T-helper 1 cell treated with Interleukin-12 subunit alpha and Interleukin-12 subunit beta and Interleukin-4 antibody, amounts not matched to agents 30 μg/mL and 1 μg/mL, for 36 hours (primary cell): ENCODE measurements around the gene RASSF3.

Source experiments
- H3K27ac Mint-ChIP-seq: one replicate; pipeline ENCODE4 v1.8.0; 2021; ENCODE audit warnings: mild to moderate bottlenecking, mixed read lengths
- H3K27me3 Mint-ChIP-seq: one replicate; pipeline ENCODE4 v1.8.0; 2021; ENCODE audit warnings: low read depth, mixed read lengths
- H3K36me3 Mint-ChIP-seq: one replicate; pipeline ENCODE4 v1.8.0; 2021; ENCODE audit warnings: low read depth, mixed read lengths
- H3K4me1 Mint-ChIP-seq: one replicate; pipeline ENCODE4 v1.8.0; 2021; ENCODE audit warnings: low read depth, mixed read lengths
- H3K4me3 Mint-ChIP-seq: one replicate; pipeline ENCODE4 v1.8.0; 2021; ENCODE audit warnings: mild to moderate bottlenecking, moderate library complexity, mixed read lengths
- H3K9me3 Mint-ChIP-seq: one replicate; pipeline ENCODE4 v1.8.0; 2021; ENCODE audit warnings: mixed read lengths

Gene RASSF3

DNA sequence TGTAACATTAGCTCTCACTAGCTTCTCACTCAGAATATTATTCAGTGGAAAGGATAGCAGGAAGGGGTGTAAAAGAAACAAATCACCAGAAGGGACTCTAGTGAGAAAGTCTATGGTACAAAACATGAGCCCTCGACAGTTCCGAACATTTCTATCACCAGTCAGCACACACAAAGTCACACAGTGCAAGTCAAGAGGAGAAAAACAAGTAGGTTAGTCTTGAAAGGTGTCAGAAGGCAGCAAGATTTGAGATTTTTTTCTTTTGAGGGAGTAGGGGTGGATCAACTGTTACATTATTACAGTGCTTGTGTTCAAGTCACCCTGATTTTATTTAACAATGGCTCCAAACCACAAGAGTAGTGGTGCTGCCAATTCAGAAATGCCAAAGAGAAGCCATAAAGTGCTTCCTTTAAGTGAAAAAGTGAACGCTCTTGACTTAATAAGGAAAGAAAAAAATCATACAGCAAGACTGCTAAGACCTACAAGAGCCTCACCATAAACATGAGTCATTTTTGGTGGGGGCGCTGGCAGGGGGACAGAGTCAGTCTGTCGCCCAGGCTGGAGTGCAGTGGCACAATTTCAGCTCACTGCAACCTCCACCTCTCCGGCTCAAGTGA is 106.7 kb downstream of the RASSF3 start:
- Mint-ChIP-seq H3K27ac (no peak overlapping the region), H3K4me3 (no peak overlapping the region), H3K9me3 (no peaks in the 10 kb centered on the region), H3K27me3 (no peaks in the 10 kb centered on the region), H3K36me3 (peaks cover 37% of the 10 kb centered on the region), H3K4me1 (peaks cover 30% of the 10 kb centered on the region)

GRCh38 chr12:64718649-64719048 is 108.4 kb downstream of the RASSF3 start:
- H3K27ac Mint-ChIP-seq = no peak overlapping the region
- H3K36me3 Mint-ChIP-seq = peaks cover 42% of the 10 kb centered on the region
- no peaks in the 10 kb centered on the region for H3K27me3 Mint-ChIP-seq
- peaks cover 26% of the 10 kb centered on the region for H3K4me1 Mint-ChIP-seq
- H3K9me3 Mint-ChIP-seq = no peaks in the 10 kb centered on the region
- H3K4me3 Mint-ChIP-seq = no peak overlapping the region

DNA sequence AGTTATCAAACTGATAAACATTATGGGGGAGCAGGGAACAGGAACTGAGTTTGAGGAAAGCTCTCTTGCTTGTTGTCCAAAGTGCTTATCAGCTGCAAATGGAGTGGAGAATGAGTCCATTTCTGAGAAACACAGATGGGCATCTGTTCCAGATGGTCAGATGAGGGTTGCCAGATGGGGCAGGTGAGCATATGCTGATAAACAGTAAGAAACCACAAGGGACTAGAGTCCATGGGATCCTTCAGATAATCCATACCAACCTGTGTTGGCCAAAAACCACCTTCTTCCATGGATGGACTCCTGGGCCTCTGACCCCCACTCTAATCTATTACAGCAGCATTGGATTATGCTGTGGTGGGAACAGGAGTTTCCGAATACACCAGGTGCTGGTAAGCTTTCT is 110.6 kb downstream of the RASSF3 start:
- peaks cover 35% of the 10 kb centered on the region for H3K36me3 Mint-ChIP-seq
- peaks cover 18% of the 10 kb centered on the region for H3K4me1 Mint-ChIP-seq
- no peak overlapping the region for H3K27ac Mint-ChIP-seq

DNA sequence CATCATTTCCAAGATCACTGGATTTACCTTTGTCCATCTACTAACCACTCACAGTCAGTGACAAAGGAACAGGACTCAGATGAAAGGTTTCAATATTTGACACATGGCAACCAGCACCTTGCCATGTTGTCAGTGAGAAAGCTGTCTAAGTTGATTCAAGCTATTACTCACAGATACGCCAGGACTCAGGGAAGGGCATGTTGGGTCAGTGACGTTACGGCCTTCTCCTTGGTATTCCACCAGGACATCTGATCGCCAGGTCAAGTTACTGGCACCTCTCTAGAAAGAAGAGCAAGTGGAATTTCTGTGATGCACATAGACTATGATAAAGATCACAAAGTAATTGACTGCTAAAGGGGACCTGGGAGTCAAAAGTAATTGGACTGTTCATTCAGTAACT is 112.5 kb downstream of the RASSF3 start:
- Mint-ChIP-seq H3K4me1 (peaks cover 9% of the 10 kb centered on the region), H3K36me3 (peaks cover 28% of the 10 kb centered on the region), H3K27me3 (no peaks in the 10 kb centered on the region), H3K9me3 (no peaks in the 10 kb centered on the region), H3K4me3 (no peak overlapping the region), H3K27ac (no peak overlapping the region)

More for the DNA sequence above, 110.6 kb downstream of the RASSF3 start:
- H3K9me3 Mint-ChIP-seq = no peaks in the 10 kb centered on the region
- no peaks in the 10 kb centered on the region for H3K27me3 Mint-ChIP-seq
- no peak overlapping the region for H3K4me3 Mint-ChIP-seq

DNA sequence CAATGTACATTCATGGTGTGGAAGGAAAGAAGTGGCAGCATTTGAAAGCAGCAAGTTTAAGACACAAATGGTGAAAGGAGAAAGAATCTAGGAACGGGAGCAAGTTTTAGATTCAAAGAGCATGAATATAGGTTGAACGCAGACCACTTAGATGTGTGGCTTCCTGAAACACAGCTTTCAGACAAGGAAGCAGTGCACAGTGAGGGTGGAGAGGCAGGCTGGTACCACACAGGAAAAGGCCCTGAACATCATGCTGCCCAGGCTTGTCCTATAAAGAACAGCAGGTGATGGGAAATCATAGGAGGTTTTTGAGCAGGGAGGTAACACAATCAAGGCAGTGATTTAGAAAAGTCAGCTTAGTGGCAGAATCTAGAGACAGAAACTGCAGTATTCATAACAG is 113.3 kb downstream of the RASSF3 start:
- H3K27me3 Mint-ChIP-seq = no peaks in the 10 kb centered on the region
- H3K4me1 Mint-ChIP-seq = peaks cover 9% of the 10 kb centered on the region
- H3K9me3 Mint-ChIP-seq = no peaks in the 10 kb centered on the region
- H3K36me3 Mint-ChIP-seq = peaks cover 31% of the 10 kb centered on the region
- H3K4me3 Mint-ChIP-seq = no peak overlapping the region
- peak overlapping the region; percentile 42 for H3K27ac Mint-ChIP-seq

DNA sequence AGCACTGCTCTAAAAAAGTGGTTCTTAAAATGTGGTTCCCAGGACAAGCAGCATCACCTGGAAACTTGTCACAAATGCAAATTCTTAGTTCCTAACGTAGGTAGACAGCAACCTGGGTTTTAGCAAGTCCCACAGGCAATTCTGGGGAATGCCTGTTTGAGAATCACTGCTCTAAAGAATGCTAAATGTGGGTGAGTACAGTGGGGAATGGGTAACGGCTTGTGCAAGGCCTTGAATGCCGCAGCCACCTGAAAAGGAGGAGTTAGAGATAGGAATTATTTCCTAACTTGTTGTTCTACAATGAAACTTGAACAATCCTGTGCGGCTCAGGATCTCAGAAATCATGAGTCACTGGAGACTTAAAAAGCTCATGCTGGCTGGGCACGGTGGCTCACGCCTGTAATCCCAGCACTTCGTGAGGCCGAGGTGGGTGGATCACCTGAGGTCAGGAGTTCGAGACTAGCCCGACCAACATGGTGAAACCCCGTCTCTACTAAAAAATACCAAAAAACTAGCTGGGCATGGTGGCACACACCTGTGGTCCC is 114.0 kb downstream of the RASSF3 start:
- Mint-ChIP-seq H3K36me3 (peaks cover 32% of the 10 kb centered on the region), H3K27ac (no peak overlapping the region)

DNA sequence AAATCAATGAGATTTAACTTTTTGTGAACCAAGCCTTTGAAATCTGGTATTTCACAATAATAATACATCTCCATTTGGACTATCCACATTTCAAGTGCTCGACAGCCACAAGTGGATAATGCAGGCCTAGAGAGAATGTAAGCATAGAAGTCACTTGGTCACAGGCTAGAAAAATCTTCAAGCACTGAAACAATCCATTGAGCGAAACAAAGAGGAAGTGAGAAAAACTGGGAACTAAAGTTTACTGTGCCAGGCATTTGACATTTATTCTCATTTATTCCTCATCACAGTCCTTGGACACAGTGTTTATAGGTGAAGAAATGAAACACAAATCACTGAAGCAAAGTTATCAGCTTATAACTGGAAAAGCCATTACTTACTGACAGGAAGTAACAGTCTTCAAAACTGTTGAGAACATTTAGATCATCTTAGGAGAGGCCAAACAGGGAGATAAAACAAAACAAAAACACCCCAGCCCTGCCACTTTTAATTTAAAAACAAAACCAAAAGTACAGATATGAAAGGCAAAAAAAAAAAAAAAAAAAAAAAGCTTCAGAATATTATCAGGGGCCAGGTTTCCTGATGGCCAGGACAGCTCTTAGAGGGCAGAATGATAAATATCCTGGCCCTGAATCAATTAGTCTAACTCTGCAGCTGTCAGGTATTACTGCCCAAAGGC is 119.8 kb downstream of the RASSF3 start:
- H3K4me1 Mint-ChIP-seq = peaks cover 17% of the 10 kb centered on the region

More for the DNA sequence above, 114.0 kb downstream of the RASSF3 start:
- no peaks in the 10 kb centered on the region for H3K27me3 Mint-ChIP-seq
- no peak overlapping the region for H3K4me3 Mint-ChIP-seq
- H3K4me1 Mint-ChIP-seq = peaks cover 7% of the 10 kb centered on the region
- no peaks in the 10 kb centered on the region for H3K9me3 Mint-ChIP-seq

DNA sequence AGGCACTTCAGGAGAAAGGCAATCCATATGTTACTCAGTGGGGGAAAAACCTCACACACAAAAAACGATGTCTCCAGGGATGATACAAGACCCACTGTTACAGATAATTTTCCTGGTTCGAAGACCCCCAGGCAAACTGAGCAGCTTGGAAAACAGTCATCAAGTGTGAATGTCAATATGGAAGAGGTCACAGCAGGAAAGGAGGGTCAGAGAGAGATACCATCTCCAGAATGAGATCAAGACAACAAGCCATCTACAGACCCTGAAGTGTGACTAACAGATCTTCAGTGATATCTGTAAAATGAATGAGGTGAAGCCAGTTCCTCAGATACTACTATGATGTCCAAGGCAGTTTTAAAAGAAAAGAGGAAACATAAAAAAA is 120.3 kb downstream of the RASSF3 start:
- Mint-ChIP-seq H3K4me1 (peaks cover 16% of the 10 kb centered on the region), H3K27me3 (no peaks in the 10 kb centered on the region), H3K36me3 (peaks cover 26% of the 10 kb centered on the region), H3K9me3 (no peaks in the 10 kb centered on the region), H3K4me3 (peak overlapping the region; percentile 52), H3K27ac (peak overlapping the region; percentile 92)

More for the DNA sequence above, 119.8 kb downstream of the RASSF3 start:
- H3K9me3 Mint-ChIP-seq = no peaks in the 10 kb centered on the region
- peak overlapping the region; percentile 52 for H3K4me3 Mint-ChIP-seq
- H3K27ac Mint-ChIP-seq = peak overlapping the region; percentile 92
- no peaks in the 10 kb centered on the region for H3K27me3 Mint-ChIP-seq
- H3K36me3 Mint-ChIP-seq = peaks cover 27% of the 10 kb centered on the region

DNA sequence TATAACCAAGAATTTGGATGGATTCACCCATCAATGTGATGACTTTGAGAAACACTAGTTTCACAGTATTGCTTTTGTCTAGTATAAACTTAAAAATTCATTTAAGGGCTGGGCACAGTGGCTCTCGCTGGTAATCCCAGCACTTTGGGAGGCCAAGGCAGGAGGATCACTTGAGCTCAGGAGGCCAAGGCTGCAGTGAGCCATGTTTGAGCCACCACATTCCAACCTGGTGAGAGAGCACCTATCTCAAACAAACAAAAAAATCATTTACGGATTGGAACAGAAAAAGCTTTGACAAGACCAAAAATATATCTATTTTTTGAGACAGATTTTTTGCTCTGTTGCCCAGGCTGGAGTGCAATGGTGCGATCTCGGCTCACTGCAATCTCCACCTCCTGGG is 121.4 kb downstream of the RASSF3 start:
- Mint-ChIP-seq H3K4me3 (no peak overlapping the region), H3K4me1 (peaks cover 20% of the 10 kb centered on the region), H3K36me3 (peaks cover 31% of the 10 kb centered on the region), H3K27me3 (no peaks in the 10 kb centered on the region), H3K9me3 (no peaks in the 10 kb centered on the region), H3K27ac (no peak overlapping the region)

GRCh38 chr12:64733857-64734256 is 123.6 kb downstream of the RASSF3 start:
- Mint-ChIP-seq H3K9me3 (no peaks in the 10 kb centered on the region), H3K4me3 (no peak overlapping the region)

GRCh38 chr12:64735442-64735841 is 125.1 kb downstream of the RASSF3 start:
- no peak overlapping the region for H3K27ac Mint-ChIP-seq
- peaks cover 47% of the 10 kb centered on the region for H3K36me3 Mint-ChIP-seq
- peaks cover 30% of the 10 kb centered on the region for H3K4me1 Mint-ChIP-seq
- H3K27me3 Mint-ChIP-seq = no peaks in the 10 kb centered on the region
- H3K9me3 Mint-ChIP-seq = no peaks in the 10 kb centered on the region
- no peak overlapping the region for H3K4me3 Mint-ChIP-seq

More at GRCh38 chr12:64733857-64734256, 123.6 kb downstream of the RASSF3 start:
- peaks cover 36% of the 10 kb centered on the region for H3K4me1 Mint-ChIP-seq
- H3K27me3 Mint-ChIP-seq = no peaks in the 10 kb centered on the region
- H3K36me3 Mint-ChIP-seq = peaks cover 39% of the 10 kb centered on the region
- H3K27ac Mint-ChIP-seq = no peak overlapping the region

DNA sequence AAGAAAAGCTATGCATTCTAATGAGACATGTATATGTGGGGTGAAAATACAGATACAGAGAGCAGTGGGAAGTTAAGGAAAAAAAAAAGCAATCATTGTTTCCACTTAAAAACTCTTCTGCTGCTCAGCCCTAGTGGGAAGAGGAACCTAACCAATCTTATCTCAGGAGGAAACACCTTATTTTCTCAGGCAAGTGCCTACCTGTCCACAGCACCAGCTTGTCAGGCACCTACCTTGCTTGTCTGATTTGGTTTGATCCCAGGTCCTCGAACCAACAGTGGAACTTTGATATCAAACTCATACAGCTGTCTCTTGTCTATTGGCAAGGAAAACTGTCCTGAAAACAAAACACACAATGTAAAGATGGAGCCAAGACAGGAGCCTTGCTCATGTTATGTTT is 126.5 kb downstream of the RASSF3 start:
- Mint-ChIP-seq H3K36me3 (peaks cover 50% of the 10 kb centered on the region), H3K4me3 (no peak overlapping the region), H3K9me3 (no peaks in the 10 kb centered on the region), H3K27ac (no peak overlapping the region), H3K27me3 (no peaks in the 10 kb centered on the region), H3K4me1 (peaks cover 21% of the 10 kb centered on the region)

DNA sequence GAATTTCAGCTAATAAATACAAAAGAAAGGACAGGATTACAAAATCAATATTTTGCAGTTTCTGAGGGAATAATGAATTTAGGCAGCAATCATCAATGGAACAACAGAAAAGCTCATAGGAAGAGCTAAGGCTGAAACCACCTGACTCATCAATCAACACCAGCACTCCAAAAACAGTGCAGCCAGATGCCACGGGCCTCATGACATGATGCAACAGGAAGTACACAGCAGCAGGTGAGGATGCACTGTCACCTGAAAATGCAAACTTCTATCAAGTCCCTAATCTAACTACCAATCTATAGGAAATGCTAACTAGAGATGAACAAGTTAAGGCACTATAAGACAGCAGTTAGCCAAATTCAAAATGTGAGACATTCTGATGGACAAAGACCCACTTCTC is 127.2 kb downstream of the RASSF3 start:
- H3K9me3 Mint-ChIP-seq = no peaks in the 10 kb centered on the region
- H3K4me1 Mint-ChIP-seq = peaks cover 21% of the 10 kb centered on the region
- peak overlapping the region; percentile 21 for H3K4me3 Mint-ChIP-seq
- H3K36me3 Mint-ChIP-seq = peaks cover 57% of the 10 kb centered on the region
- H3K27ac Mint-ChIP-seq = peak overlapping the region; percentile 67
- no peaks in the 10 kb centered on the region for H3K27me3 Mint-ChIP-seq

DNA sequence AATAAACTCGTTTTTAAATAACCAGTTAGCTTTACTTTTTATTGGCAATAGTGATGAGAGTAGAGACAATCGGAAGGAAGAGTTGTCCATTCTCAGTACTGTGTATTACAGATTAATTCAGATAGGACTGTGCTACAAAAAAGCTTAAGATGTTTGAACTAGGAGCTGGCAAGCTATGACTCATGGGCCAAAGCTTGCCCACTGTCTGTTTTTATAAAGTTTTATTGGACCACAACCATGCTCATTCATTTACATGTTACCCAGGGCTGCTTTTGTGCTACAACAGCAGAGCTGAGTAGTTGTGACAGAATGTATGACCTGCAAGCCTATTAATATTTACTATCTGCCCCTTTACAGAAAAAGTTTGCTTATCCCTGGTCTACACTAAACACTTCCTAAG is 129.5 kb downstream of the RASSF3 start:
- no peaks in the 10 kb centered on the region for H3K27me3 Mint-ChIP-seq
- peaks cover 25% of the 10 kb centered on the region for H3K4me1 Mint-ChIP-seq
- no peak overlapping the region for H3K27ac Mint-ChIP-seq
- peaks cover 65% of the 10 kb centered on the region for H3K36me3 Mint-ChIP-seq
- no peak overlapping the region for H3K4me3 Mint-ChIP-seq
- no peaks in the 10 kb centered on the region for H3K9me3 Mint-ChIP-seq

GRCh38 chr12:64740646-64741045 is 130.4 kb downstream of the RASSF3 start:
- no peaks in the 10 kb centered on the region for H3K9me3 Mint-ChIP-seq
- H3K36me3 Mint-ChIP-seq = peaks cover 70% of the 10 kb centered on the region
- no peak overlapping the region for H3K4me3 Mint-ChIP-seq
- peaks cover 26% of the 10 kb centered on the region for H3K4me1 Mint-ChIP-seq
- H3K27ac Mint-ChIP-seq = no peak overlapping the region
- H3K27me3 Mint-ChIP-seq = no peaks in the 10 kb centered on the region
